GM19238 (cell line): ENCODE measurements around the gene NSRP1.
A peak's percentile ranks its signal among the peaks of the same experiment; 100 is the strongest.
"Not testable (repeated sequence)": the region's sequence is repeated elsewhere in the genome, so short reads cannot be mapped to it uniquely, and the experiment has no call there.

Source experiments
- DNase-seq: peaks from one replicate; pipeline ENCODE4 v3.0.0; 2011; ENCODE audit warnings: low spot score; ENCODE audit not compliant: insufficient read length

The NSRP1 gene

GRCh38 chr17:30116661-30117551 is at the start of gene NSRP1:
Gene NSRP1 (plus strand): TSS chr17:30116816. CDS start chr17:30116844, 28 bp downstream.
- peak; percentile 80 for DNase-seq

GRCh38 chr17:30068465-30068864 is 48.2 kb upstream of the NSRP1 start:
- no peak for DNase-seq

- no peak for DNase-seq
Measured at GRCh38 chr17:30074254-30074653, 42.4 kb upstream of the NSRP1 start.

- DNase-seq = no peak
Measured at GRCh38 chr17:30074730-30075129, 41.9 kb upstream of the NSRP1 start.

GRCh38 chr17:30082773-30083172 is 33.8 kb upstream of the NSRP1 start:
- no peak for DNase-seq

GRCh38 chr17:30084788-30085187 is 31.8 kb upstream of the NSRP1 start:
- no peak for DNase-seq

GRCh38 chr17:30086896-30087295 is 29.7 kb upstream of the NSRP1 start:
- DNase-seq = no peak

GRCh38 chr17:30087431-30087830 is 29.2 kb upstream of the NSRP1 start:
- DNase-seq = not testable (repeated sequence)

GRCh38 chr17:30091121-30091670 is 25.4 kb upstream of the NSRP1 start:
- no peak for DNase-seq

- no peak for DNase-seq
Measured at GRCh38 chr17:30091771-30092170, 24.8 kb upstream of the NSRP1 start.

- no peak for DNase-seq
Measured at GRCh38 chr17:30092886-30093285, 23.7 kb upstream of the NSRP1 start.

GRCh38 chr17:30093463-30094147 is 23.0 kb upstream of the NSRP1 start:
- DNase-seq = peak; percentile 40

- DNase-seq = no peak
Measured at GRCh38 chr17:30095507-30096244, 20.9 kb upstream of the NSRP1 start.

- DNase-seq = no peak
Measured at GRCh38 chr17:30101686-30102390, 14.8 kb upstream of the NSRP1 start.

GRCh38 chr17:30103921-30104320 is 12.7 kb upstream of the NSRP1 start:
- DNase-seq = no peak

GRCh38 chr17:30104575-30105339 is 11.9 kb upstream of the NSRP1 start:
- peak; percentile 45 for DNase-seq

GRCh38 chr17:30112794-30113193 is 3.8 kb upstream of the NSRP1 start:
- DNase-seq = no peak

GRCh38 chr17:30113213-30113612 is 3.4 kb upstream of the NSRP1 start:
- no peak for DNase-seq

GRCh38 chr17:30116345-30116660 is 313 bp upstream of the NSRP1 start:
- no peak for DNase-seq

GRCh38 chr17:30117675-30118081 is 1.1 kb downstream of the NSRP1 start:
- no peak for DNase-seq
